ENCODE data around the gene VGF. TPM values are rescaled to one million over a fixed set of nuclear protein-coding genes. Genes with fewer than 3 reads are reported as not detected.

VGF gene
- total RNA-seq, 1 donor from 2014 or later = 4.2 TPM

DNA sequence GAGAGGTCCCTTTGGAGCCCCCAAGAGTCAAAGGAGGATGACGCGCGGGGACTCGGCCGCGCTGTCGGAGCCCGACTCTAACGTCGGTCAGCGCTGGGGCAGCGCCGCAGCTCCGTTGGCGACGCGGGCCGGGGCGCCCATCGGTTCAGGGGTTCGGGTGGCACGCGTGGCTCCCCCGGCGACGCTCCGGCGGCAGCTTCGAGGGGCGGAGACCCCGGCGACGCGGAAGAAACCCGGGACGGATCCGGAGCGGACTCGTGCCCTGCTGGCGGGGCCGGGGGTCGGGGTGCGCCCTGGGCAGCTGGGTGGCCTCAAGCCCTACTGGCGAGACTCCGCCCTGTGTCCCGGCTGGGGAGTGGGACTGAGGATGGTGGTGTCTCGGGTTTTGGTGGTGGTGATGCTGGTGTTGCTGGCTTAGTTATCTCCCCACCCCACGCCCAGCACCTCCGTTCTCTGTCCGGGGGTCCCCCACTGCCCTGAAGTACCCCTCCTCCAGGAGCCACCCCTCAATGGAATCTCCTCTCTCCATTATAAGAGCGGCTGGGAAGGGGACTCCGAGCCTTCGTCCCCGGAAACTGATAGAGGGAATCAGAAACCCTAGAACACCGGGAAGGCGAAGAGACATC lies 14.9 kb upstream of the VGF start, which contains the start of gene NAT16:
NAT16 (minus strand) TSS at position 164 of the 626 bp plus-strand sequence. CDS start 5,486 bp downstream, outside the sequence.
- no peak for DNase-seq (ENCODE audit: extremely low spot score, unreplicated experiment)
- peaks cover 74% of the 10 kb centered on the region for H3K27me3 Mint-ChIP-seq
- peaks cover 8% of the 10 kb centered on the region for H3K9me3 Mint-ChIP-seq
- H3K4me1 Mint-ChIP-seq (ENCODE audit: unreplicated experiment) = peaks cover 13% of the 10 kb centered on the region
- H3K36me3 Mint-ChIP-seq = no peaks in the 10 kb centered on the region
- TF ChIP-seq, protein P1, sequence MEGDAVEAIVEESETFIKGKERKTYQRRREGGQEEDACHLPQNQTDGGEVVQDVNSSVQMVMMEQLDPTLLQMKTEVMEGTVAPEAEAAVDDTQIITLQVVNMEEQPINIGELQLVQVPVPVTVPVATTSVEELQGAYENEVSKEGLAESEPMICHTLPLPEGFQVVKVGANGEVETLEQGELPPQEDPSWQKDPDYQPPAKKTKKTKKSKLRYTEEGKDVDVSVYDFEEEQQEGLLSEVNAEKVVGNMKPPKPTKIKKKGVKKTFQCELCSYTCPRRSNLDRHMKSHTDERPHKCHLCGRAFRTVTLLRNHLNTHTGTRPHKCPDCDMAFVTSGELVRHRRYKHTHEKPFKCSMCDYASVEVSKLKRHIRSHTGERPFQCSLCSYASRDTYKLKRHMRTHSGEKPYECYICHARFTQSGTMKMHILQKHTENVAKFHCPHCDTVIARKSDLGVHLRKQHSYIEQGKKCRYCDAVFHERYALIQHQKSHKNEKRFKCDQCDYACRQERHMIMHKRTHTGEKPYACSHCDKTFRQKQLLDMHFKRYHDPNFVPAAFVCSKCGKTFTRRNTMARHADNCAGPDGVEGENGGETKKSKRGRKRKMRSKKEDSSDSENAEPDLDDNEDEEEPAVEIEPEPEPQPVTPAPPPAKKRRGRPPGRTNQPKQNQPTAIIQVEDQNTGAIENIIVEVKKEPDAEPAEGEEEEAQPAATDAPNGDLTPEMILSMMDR (conservative IDR thresholded peaks at IDR 0.05) = no peak
- H3K27ac Mint-ChIP-seq = peak within 1 kb of the TSS; percentile 70
- H3K4me3 Mint-ChIP-seq = peak within 1 kb of the TSS; percentile 71

DNA sequence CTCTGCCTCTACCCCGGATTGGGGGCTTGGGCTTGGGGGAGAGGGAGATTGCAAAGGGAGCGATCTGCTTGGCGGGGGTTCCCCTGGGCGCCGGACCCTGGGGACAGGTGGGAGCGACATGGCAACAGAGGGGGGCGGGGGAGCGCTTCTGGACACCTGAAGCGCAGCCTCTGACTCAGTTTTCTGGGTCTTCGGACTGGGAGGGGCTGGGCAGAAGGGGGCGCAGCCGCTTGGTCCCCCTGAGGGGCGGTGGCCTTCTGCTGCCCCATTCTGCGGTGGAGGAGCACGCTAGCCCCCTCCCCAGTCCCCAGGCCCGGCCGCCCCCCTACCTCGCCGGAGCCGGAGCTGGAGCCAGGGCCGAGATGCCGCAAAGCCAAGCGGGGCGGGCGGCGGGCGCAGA lies 14.3 kb upstream of the VGF start:
- H3K27me3 Mint-ChIP-seq = peaks cover 74% of the 10 kb centered on the region
- no peak overlapping the region for H3K4me3 Mint-ChIP-seq
- TF ChIP-seq, protein P1 (conservative IDR thresholded peaks at IDR 0.05) = no peak
- peaks cover 8% of the 10 kb centered on the region for H3K9me3 Mint-ChIP-seq
- DNase-seq (ENCODE audit: extremely low spot score, unreplicated experiment) = no peak
- no peak overlapping the region for H3K27ac Mint-ChIP-seq
- no peaks in the 10 kb centered on the region for H3K36me3 Mint-ChIP-seq
- peaks cover 13% of the 10 kb centered on the region for H3K4me1 Mint-ChIP-seq (ENCODE audit: unreplicated experiment)

DNA sequence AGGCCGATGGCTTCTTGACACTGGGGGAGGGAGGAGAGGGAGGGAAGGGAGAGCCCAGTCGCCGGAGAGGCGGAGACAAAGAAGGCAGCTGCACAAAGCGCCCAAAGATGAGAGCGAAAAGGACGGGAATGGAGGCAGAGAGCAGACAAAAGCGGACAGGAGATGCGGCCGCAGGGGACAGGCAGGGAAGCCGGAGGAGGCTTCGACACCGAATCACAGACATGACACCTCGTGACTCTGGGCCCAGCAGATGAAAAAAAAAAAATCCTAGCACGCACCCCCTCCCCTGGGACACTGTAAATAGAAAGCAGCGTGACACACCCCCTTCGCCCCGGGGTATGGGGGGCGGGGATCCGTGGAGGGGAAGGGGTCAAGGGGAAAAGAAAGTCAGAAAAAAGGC lies 13.7 kb upstream of the VGF start:
- Mint-ChIP-seq H3K27me3 (peaks cover 76% of the 10 kb centered on the region), H3K36me3 (no peaks in the 10 kb centered on the region), H3K9me3 (peaks cover 8% of the 10 kb centered on the region), H3K4me3 (peak overlapping the region; percentile 71), H3K4me1 (ENCODE audit: unreplicated experiment) (peaks cover 13% of the 10 kb centered on the region), H3K27ac (peak overlapping the region; percentile 70)
- TF ChIP-seq, protein P1 (conservative IDR thresholded peaks at IDR 0.05) = no peak
- no peak for DNase-seq (ENCODE audit: extremely low spot score, unreplicated experiment)

DNA sequence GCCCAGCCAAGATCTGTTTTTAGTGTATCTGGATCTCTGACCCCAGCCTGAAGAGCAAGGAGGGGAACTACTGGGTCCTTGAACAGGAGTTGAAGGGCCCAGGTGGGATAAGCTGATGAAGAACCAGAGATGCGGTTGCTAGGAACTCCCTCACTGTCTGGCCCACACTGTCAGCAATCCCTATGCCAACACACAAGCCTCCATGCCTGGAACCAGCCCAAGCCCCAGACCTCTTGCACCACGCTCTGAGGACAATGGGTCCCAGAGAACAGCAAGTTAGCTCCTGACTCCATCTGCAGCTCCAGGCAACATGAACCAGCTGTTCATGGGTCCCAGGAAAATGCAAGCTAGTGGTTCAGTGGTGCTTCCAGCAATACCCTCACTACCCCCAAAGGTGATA lies 12.3 kb upstream of the VGF start:
- H3K4me1 Mint-ChIP-seq (ENCODE audit: unreplicated experiment) = peaks cover 11% of the 10 kb centered on the region
- no peaks in the 10 kb centered on the region for H3K36me3 Mint-ChIP-seq
- TF ChIP-seq, protein P1 (conservative IDR thresholded peaks at IDR 0.05) = no peak
- no peak overlapping the region for H3K4me3 Mint-ChIP-seq
- DNase-seq (ENCODE audit: extremely low spot score, unreplicated experiment) = no peak
- H3K27ac Mint-ChIP-seq = no peak overlapping the region
- H3K27me3 Mint-ChIP-seq = peaks cover 89% of the 10 kb centered on the region
- peaks cover 6% of the 10 kb centered on the region for H3K9me3 Mint-ChIP-seq

DNA sequence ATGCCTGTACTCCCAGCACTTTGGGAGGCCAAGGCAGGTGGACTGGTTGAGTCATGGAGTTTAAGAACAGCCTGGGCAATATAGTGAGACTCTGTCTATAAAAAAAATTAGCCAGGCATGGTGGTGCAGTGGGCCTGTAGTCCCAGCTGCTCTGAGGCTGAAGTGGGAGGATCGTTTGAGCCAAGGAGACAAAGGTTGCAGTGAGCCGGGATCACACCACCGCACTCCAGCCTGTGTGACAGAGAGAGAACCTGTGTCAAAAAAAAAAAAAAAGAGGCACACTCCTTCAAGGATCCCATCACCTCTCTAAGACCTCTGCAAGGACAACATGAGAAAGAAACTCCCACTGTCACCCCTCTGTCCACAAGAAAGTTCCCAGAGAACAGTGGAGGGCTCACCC lies 10.3 kb upstream of the VGF start:
- Mint-ChIP-seq H3K27me3 (peaks cover 90% of the 10 kb centered on the region), H3K4me1 (ENCODE audit: unreplicated experiment) (peaks cover 10% of the 10 kb centered on the region), H3K36me3 (no peaks in the 10 kb centered on the region), H3K4me3 (no peak overlapping the region), H3K9me3 (no peaks in the 10 kb centered on the region), H3K27ac (no peak overlapping the region)
- no peak for DNase-seq (ENCODE audit: extremely low spot score, unreplicated experiment)
- TF ChIP-seq, protein P1 (conservative IDR thresholded peaks at IDR 0.05) = no peak
